Keratinocyte (primary cell): ENCODE data around the gene ATG4D. TPM values are rescaled to one million over a fixed set of nuclear protein-coding genes. Genes with fewer than 3 reads are reported as not detected.

ENCODE experiments used
- DNase-seq: peaks from one replicate; pipeline ENCODE4 v3.0.0-alpha.2; 2011; ENCODE audit warnings: low read depth, missing footprints, low spot score
- FAIRE-seq: peaks from 2 replicates; lab custom pipeline; 2011; peaks lifted over from hg19 to GRCh38; lab: Jason Lieb, UNC
- H2AFZ ChIP-seq: 2 replicates; pipeline ENCODE4 v1.6.0; 2012; ENCODE audit warnings: low read length, control low read depth, inconsistent platforms; ENCODE audit not compliant: control insufficient read depth
- H3K27ac ChIP-seq: 2 replicates; pipeline ENCODE4 v1.5.1; 2011; ENCODE audit warnings: low read length; ENCODE audit not compliant: control insufficient read depth, insufficient read depth
- H3K27me3 ChIP-seq: 3 replicates; pipeline ENCODE4 v1.6.0; 2011; ENCODE audit warnings: low read length; ENCODE audit not compliant: control insufficient read depth, insufficient read depth; ENCODE audit errors: extremely low read depth
- H3K36me3 ChIP-seq, 2 experiments: 2 replicates in 1 of 2; 3 replicates in 1 of 2; pipeline ENCODE4 v1.5.1; 2011; ENCODE audit warnings: low read length in 2 of 2, mild to moderate bottlenecking in 1 of 2; ENCODE audit not compliant: control insufficient read depth in 2 of 2, insufficient read depth in 2 of 2; ENCODE audit errors: extremely low read depth in 1 of 2
- H3K4me1 ChIP-seq: 3 replicates; pipeline ENCODE4 v1.5.1; 2011; ENCODE audit warnings: low read length; ENCODE audit not compliant: control insufficient read depth, insufficient read depth; ENCODE audit errors: extremely low read depth
- H3K4me2 ChIP-seq: 3 replicates; pipeline ENCODE4 v1.6.0; 2011; ENCODE audit warnings: low read depth, low read length; ENCODE audit not compliant: control insufficient read depth, insufficient read depth; ENCODE audit errors: extremely low read depth
- H3K4me3 ChIP-seq, 3 experiments: fragments of 200-600 bp in 1 of 3; sonication (generic) in 1 of 3; 2 replicates in 2 of 3; 3 replicates in 1 of 3; pipeline ENCODE4 v1.5.1; 2011 to 2016; ENCODE audit warnings: low read length in 3 of 3, mild to moderate bottlenecking in 3 of 3, control low read depth in 2 of 3, inconsistent platforms in 1 of 3, low read depth in 1 of 3, mixed read lengths in 1 of 3, mixed run types in 1 of 3, moderate library complexity in 1 of 3; ENCODE audit not compliant: control insufficient read depth in 2 of 3, insufficient read depth in 2 of 3; ENCODE audit errors: extremely low read depth in 1 of 3
- H3K79me2 ChIP-seq: 2 replicates; pipeline ENCODE4 v1.6.0; 2012; ENCODE audit warnings: low read length; ENCODE audit not compliant: control insufficient read depth, insufficient read depth
- H3K9ac ChIP-seq: 3 replicates; pipeline ENCODE4 v1.6.0; 2011; ENCODE audit warnings: low read length; ENCODE audit not compliant: control insufficient read depth, insufficient read depth; ENCODE audit errors: extremely low read depth
- H3K9me1 ChIP-seq: 3 replicates; pipeline ENCODE4 v1.6.0; 2011; ENCODE audit warnings: low read length; ENCODE audit not compliant: control insufficient read depth, insufficient read depth; ENCODE audit errors: extremely low read depth
- H3K9me3 ChIP-seq: 2 replicates; pipeline ENCODE4 v1.5.1; 2012; ENCODE audit warnings: low read depth, low read length; ENCODE audit not compliant: control insufficient read depth
- H4K20me1 ChIP-seq: 3 replicates; pipeline ENCODE4 v1.6.0; 2011; ENCODE audit warnings: low read length; ENCODE audit not compliant: control insufficient read depth, insufficient read depth; ENCODE audit errors: extremely low read depth
- CTCF ChIP-seq, 3 experiments: IDR thresholded peaks in 1 of 3; conservative IDR thresholded peaks in 1 of 3; optimal IDR thresholded peaks in 1 of 3; 2 replicates in 2 of 3; 3 replicates in 1 of 3; pipeline versions ENCODE3 to v1.5.1; 2011; ENCODE audit warnings: low read length in 3 of 3, mild to moderate bottlenecking in 3 of 3, moderate library complexity in 2 of 3, control low read depth in 1 of 3, inconsistent platforms in 1 of 3; ENCODE audit not compliant: insufficient read depth in 2 of 3; ENCODE audit errors: extremely low read depth in 1 of 3
- EZH2 ChIP-seq: IDR thresholded peaks from one replicate; pipeline ENCODE4 v1.6.1; 2012; ENCODE audit warnings: inconsistent platforms, mild to moderate bottlenecking, low read length, moderate library complexity
- dilution Hi-C: fragments of 300-500 bp; cut with MboI; formaldehyde crosslinking; loops from one replicate; pipeline ENCODE4 v1.7.0; 2020; ENCODE audit warnings: low sequenced_read_pairs; ENCODE audit not compliant: extremely low pct_ligation_motif_present
- polyA plus RNA-seq, 5 experiments: library from polyadenylated mRNA; depleted of rRNA in 3 of 5; stranded (reverse) in 3 of 5; stranded (forward) in 1 of 5; unstranded in 1 of 5; fragments of >200 nt; gene quantifications; 1 replicate in 1 of 5; 2 replicates in 3 of 5; 3 replicates in 1 of 5; pipeline versions ENCODE4 v1.2.1 to v1.2.3, GENCODE V29; 2011 to 2012; ENCODE audit warnings: missing spikeins in 2 of 5, low read depth in 1 of 5, low replicate concordance in 1 of 5

ATG4D gene
- polyA plus RNA-seq, 1 donor (not counting 4 experiments of a cell fraction or from before 2014, with no cell fraction given), result 12.6 TPM

GRCh38 chr19:10553943-10554381 is 10.3 kb downstream of the ATG4D start:
- Histone ChIP-seq H3K27me3 (no peaks in the 10 kb centered on the region), H3K9ac (no peak overlapping the region), H3K27ac (peak overlapping the region; percentile 65), H2AFZ (no peak overlapping the region), H3K36me3 (peaks cover 26 to 52% of the 10 kb centered on the region in 2 experiments), H3K9me3 (no peaks in the 10 kb centered on the region), H3K9me1 (no peaks in the 10 kb centered on the region), H3K4me1 (peaks cover 34% of the 10 kb centered on the region), H3K4me2 (peak overlapping the region; percentile 40), H3K4me3 (no peak overlapping the region), H4K20me1 (peaks cover 13% of the 10 kb centered on the region), H3K79me2 (peaks cover 2% of the 10 kb centered on the region)
- TF ChIP-seq EZH2, result no peak
- TF ChIP-seq CTCF (optimal IDR thresholded peaks at IDR 0.05 in 1 of 3, IDR thresholded peaks at IDR 0.05 in 1 of 3, conservative IDR thresholded peaks at IDR 0.05 in 1 of 3; ENCODE audit: extremely low read depth in 1 of 3, insufficient read depth in 2 of 3, low read length in 3 of 3), result no peak
- dilution Hi-C loops, result no loop called here
- DNase-seq (peak; percentile 76), FAIRE-seq (peak; percentile 98)

- no peaks in the 10 kb centered on the region for H3K9me3 ChIP-seq
- H3K36me3 ChIP-seq, result peaks cover 29 to 59% of the 10 kb centered on the region in 2 experiments
- TF ChIP-seq EZH2 (no peak), CTCF (optimal IDR thresholded peaks at IDR 0.05 in 1 of 3, IDR thresholded peaks at IDR 0.05 in 1 of 3, conservative IDR thresholded peaks at IDR 0.05 in 1 of 3; ENCODE audit: extremely low read depth in 1 of 3, insufficient read depth in 2 of 3, low read length in 3 of 3) (peak in 2 of 3 experiments; percentile 26 to 40)
- H3K4me3 ChIP-seq, result no peak overlapping the region
- no peaks in the 10 kb centered on the region for H3K27me3 ChIP-seq
- dilution Hi-C loops, result loop anchor here (5.0 kb wide), 1 partner anchor 43 kb away; no protein-coding TSS in a partner anchor
- H3K4me2 ChIP-seq, result peak overlapping the region; percentile 40
- peak; percentile 67 for FAIRE-seq
- peak; percentile 79 for DNase-seq
- H3K9me1 ChIP-seq, result no peaks in the 10 kb centered on the region
- peak overlapping the region; percentile 65 for H3K27ac ChIP-seq
- no peak overlapping the region for H2AFZ ChIP-seq
- H3K4me1 ChIP-seq, result peaks cover 34% of the 10 kb centered on the region
- H4K20me1 ChIP-seq, result peaks cover 13% of the 10 kb centered on the region
- peaks cover 2% of the 10 kb centered on the region for H3K79me2 ChIP-seq
- H3K9ac ChIP-seq, result peak overlapping the region; percentile 50
These were observed 11.3 kb downstream of the ATG4D start for GRCh38 chr19:10554760-10555609.
